ENCODE data around the gene PIGM.

PIGM gene

DNA sequence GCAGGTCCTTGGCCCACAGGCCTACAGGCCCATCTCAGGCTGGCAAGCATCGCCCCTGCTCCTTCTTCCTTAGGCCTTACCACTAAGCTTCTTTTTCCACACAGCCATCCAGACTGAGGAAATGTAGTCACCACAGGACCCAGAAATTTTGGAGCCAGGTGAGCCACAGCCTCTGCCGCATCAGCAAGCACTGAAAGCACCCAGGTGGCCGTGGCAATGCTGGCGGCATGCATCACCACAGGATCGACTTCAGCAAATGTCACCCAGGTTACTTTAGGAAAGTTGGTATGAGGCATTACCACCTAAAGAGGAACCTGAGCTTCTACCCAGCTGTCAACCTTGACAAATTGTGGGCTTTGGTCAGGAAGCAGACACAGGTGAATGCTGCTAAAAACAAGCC lies 11.6 kb downstream of the PIGM start:
- DNase-seq, result no peak

DNA sequence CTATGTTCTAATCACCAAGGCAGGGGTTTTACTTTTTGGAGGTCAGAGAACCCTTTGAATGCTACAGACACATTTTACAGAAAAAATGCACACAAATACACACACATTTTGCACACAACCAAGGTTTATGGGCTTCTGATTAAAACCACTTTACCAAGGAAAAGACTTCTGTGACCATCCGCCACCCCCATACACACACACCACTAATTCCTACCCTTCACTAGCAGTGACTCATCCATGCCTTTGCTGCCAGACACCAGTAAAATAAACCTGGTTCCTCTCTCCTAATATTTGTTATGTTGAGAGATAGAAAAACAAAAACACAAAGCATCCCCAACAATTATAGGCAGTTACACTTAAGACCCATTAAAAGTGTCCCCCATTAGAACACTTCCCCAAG lies 12.9 kb downstream of the PIGM start:
- peak; percentile 25 for DNase-seq

DNA sequence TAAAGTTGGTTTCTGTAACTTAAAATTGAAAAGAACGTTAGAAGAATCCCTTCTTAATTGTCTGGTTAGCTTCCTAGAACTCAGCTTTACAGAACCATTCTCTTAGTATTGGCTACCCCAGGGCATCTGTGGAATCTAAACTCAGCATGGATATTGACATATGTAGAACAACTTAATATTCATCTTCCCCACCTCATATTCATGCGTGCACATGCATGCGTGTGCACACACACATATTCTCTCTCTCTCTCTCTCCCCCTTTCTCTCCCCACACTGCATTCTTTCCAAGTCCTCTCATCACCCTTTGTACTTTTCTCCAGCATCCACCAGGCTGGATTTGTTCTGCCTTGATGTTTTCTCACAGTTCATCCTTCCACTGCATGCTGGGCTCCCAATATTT lies 13.4 kb downstream of the PIGM start:
- no peak for DNase-seq

DNA sequence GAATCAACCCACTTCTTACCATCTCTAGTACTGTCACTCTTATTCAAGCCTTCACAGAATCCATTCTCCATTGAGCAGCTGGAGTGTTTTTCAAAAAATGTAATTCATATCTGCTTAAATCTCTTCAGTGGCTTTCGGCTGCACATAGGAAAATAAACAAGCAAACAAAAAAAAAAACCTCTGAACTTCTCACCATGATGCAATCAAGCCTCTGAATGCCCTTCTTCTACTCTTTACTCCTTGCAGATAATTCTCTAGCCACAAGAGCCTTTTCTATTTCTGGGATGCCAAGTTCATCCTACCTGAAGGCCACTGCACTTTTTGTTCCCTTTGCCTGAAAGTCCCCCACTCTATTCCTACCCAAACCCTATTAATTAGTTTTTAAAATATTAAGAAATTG lies 14.2 kb downstream of the PIGM start:
- no peak for DNase-seq

DNA sequence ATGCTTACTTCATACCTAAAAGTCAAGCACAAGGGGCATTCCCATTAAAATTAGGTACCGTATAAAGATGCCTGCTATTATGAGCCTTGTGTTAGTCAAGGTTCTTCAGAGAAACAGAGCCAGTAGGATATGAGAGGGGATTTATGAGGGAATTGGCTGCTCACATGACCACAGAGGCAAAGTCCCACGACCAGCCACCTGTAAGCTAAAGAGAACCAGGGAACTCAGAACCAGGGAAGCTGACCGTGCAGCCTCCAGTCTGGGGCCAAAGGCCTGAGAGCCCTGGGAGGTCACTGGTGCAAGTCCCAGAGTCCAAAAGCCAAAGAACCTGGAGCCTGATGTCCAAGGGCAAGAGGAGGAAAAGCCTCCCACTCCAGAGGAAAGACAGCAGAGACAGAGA lies 20.0 kb downstream of the PIGM start:
- no peak for DNase-seq

DNA sequence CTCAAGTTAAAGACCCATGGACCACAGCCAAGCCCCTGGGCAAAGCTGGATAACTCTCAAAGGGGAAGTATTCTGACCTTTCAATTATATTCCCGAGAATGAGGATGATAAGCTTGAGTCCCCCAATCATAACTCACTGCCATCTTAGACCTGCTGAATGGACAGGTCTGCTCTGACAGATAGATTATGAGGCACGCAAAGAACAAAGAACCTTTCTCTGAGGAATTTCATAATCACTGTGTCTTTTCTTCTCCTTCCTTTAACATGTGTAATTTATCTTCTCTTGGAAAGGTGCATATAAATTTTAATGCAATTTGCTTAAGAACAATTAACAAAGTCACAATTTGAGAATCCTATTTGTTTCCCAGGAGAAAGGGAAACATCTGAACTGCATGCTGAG lies 22.0 kb downstream of the PIGM start:
- DNase-seq, result no peak

DNA sequence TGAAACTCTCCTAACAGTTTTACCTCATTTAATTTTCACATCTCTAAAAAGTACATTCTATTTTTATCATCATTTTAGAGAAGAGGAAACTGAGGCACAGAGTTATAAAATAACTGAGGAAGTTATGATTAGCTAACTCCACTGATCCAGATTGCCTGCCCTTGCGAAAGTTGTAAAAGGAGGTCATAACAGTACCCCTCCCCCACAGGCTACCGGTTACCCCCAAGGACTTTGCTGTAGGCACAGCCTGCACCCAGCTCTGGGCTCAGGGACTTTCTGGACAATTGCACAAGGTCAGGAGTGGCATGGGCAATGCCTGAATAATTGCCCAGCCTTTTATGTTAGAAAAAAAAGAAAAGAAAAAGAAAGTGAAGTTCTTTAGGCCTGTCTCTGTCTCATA lies 22.7 kb downstream of the PIGM start:
- DNase-seq, result no peak

DNA sequence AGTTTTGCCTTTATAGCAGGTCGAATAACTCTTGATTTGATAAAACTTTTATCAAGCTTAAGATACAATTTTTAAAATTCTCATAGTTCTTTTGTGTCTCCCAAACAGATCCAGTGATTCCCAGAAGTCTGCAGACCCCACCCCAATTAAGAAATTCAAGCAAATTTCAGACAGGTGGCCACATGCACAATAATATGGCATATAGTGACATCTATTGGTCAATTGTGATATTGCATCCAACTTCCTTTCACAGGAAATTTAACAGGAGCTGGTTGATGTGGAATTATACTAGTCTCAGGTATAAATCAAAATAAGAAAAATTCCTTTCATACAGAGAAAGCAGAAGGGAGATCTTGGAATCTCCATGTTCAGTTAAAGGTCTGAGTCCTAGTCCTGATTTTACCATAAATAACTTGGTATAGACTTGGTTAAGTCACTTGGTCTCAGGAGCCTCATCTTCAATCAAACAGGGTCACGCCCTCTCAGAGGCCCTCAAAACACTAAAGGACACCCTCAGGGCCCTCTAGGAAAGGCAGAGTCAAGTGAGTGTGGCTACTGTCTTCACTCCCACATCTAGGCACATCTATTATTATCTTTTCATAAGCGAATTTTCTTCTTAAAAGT lies 24.1 kb downstream of the PIGM start:
- DNase-seq, result peak; percentile 36

- peak; percentile 74 for DNase-seq
Measured at GRCh38 chr1:160006312-160006940, 25.4 kb downstream of the PIGM start.

GRCh38 chr1:160005070-160005469 lies 26.7 kb downstream of the PIGM start:
- no peak for DNase-seq

DNA sequence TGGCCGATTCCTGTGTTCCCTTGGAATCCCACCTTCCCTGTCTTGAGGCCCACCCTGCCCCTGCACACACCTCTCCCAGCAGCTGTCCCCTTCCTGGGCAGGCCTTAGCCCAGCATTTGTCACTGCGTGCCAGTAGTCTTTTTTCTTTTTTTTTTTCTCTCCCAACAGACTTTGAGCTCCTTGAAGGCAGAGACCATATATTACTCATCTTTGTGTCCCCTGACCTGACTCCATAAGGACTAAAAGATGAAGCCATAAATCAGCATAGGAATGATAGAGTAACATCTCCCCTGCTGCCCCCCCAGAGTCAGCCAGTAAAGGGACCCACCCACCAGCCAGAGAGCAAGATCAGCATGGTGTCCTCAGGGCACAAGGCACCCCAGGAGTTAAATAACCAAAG lies 27.4 kb downstream of the PIGM start:
- no peak for DNase-seq

GRCh38 chr1:160004001-160004400 lies 27.8 kb downstream of the PIGM start:
- DNase-seq, result no peak

- DNase-seq, result no peak
Measured at GRCh38 chr1:160001440-160001839, 30.4 kb downstream of the PIGM start.

DNA sequence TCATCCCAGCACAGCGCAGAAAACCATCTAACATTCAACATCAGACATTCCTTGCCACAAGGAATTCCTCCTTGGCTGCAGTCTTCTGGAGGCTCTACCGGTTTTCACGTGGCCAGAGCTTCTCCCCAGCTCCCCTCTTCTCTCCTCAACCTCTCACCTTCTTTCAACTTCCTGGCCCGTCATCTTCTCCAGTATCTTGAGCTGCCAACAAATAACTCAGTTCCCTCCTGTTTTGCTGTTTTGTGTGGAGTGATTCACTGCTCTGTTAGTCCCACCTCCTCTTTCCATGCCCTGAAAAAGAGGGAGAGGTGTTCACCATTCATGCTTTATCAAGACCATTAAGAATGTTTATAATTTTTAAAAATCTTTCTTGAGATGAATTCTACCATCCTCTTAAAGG lies 32.6 kb downstream of the PIGM start:
- no peak for DNase-seq

DNA sequence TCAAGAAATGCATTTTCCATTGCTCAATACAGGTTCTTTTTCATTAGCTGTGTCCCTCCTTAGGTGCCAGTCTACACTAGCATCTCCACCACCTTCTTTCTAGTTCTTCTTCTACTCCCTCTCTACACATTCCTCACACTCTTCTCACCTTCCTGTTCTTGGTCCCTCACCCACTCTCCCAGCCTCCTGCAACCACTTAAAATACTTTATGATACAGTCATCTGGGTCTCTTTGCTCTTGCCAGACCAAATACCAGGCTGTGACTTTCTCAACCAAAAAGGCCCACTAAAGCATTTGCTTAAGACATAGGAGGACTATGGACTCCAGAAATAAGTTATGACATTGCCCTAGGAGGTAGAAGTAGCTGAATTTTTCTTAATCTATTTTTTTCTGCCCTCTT lies 35.1 kb downstream of the PIGM start:
- no peak for DNase-seq

DNA sequence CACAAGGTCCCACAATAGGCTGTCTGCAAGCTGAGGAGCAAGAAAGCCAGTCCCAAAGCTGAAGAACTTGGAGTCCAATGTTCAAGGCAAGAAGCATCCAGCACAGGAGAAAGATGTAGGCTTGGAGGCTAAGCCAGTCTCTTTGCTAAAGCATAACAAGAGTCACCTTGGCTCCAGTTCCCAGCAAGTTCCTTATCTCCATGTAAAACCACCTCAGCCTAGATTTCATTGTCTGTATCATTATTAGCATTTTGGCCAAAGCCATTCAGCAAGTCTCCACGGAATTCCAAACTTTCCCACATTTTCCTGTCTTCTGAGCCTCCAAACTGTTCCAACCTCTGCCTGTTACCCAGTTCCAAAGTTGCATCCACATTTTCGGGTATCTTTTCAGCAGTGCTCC lies 36.9 kb downstream of the PIGM start:
- DNase-seq, result no peak

DNA sequence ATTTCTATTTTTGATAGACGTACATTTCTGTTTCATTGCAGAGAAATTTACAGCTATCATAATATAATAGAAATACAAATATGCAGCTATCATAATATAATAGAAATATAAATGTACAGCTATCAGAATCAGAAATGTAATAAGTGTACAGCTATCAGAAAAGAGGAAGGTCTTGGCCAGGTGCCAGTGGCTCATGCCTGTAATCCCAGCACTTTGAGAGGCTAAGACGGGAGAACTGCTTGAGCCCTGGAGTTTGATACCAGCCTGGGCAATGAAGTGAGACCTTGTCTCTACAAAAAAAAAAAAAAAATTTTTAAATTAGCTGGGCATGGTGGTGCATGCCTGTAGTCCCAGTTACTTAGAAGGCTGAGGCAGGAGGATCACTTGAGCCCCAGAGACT lies 37.9 kb downstream of the PIGM start:
- DNase-seq, result no peak

GRCh38 chr1:159992161-159992560 lies 39.6 kb downstream of the PIGM start:
- DNase-seq, result no peak

- peak; percentile 17 for DNase-seq
Measured at GRCh38 chr1:159991513-159991912, 40.3 kb downstream of the PIGM start.

DNA sequence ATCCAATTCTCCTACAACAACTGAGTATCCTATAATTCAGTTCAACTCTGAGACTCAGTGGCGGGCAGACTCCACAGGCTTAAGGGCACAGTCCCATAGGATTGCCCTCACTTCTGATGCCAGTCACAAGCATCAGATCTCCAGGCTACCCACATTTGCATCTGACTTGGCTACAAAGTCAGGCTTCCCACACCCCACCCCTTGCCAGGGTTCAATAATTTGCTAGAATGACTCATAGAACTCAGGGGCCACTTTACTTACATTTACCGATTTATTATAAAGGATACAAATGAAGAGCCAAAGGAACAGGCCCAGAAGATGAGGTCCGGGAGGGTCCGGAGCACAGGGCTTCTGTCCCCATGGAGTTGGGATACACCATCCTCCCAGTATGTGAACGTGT lies 41.8 kb downstream of the PIGM start:
- DNase-seq, result no peak

- DNase-seq, result no peak
Measured at GRCh38 chr1:159989581-159989980, 42.2 kb downstream of the PIGM start.

DNA sequence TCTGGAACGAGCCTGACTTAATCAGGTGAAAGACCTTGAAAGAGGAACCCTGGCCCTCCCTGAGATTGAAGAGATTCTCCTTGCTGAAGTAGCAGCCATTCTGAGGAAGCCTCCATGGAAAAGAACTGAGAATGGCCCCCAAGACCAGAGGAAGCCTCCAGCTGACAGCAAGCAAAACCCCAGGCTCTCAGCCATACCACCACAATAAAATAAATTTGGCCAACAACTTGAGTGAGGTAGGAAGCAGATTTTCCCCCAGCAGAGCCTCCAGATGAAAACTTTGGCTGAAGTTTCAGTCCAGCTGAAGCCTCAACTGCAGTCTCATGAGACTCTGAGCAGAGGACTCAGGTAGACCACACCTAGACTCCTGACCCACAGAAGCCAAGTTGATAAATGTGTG lies 43.8 kb downstream of the PIGM start:
- DNase-seq, result no peak

DNA sequence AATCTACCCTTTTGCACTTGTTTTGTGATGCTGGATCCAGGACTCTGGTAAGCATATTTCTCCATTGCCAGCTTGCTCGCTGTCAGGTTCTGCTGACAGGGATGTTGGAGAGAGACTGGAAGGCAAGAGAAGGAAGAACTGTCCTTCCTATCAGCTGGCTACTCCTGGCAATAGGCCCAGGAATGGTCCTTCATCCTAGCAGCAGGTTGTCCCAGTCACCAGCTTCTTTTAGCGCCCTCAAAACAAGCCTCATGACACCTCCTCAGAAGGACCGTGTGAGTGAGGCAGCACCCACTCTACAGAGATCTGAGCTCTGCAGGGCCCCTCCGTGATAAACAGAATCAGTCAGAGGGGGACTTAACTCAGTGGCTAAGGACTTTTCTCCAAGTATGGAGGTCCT lies 44.6 kb downstream of the PIGM start:
- no peak for DNase-seq

GRCh38 chr1:159986531-159986930 lies 45.3 kb downstream of the PIGM start:
- DNase-seq, result no peak

DNA sequence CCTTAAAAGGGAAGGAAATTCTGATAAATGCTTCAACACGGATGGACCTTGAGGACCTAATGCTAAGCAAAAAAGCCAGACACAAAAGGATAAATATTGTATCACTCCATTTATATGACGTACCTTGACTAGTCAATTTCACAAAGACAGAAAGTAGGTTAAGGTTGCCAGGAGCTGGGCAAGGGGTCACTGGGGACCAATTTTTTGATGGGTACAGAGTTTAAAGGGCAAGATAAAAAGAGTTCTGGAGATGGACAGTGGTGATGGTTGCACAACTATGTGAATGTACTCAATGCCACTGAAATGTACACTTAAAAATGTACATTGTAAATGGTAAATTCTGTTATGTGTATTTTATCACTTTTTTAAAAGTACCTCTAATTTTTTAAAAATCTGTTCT lies 45.7 kb downstream of the PIGM start:
- DNase-seq, result no peak
